GM21529 (cell line): ENCODE measurements around the gene PRRT1B.
A peak's percentile ranks its signal among the peaks of the same experiment; 100 is the strongest.

Experiments used
- ATAC-seq: cut with Tn5 transposase; IDR thresholded peaks from one replicate; pipeline ENCODE4 v1.9.1; 2021; ENCODE audit not compliant: unreplicated experiment

The PRRT1B gene

GRCh38 chr9:131522257-131523085 is 22.9 kb upstream of the PRRT1B start:
- no peak for ATAC-seq

DNA sequence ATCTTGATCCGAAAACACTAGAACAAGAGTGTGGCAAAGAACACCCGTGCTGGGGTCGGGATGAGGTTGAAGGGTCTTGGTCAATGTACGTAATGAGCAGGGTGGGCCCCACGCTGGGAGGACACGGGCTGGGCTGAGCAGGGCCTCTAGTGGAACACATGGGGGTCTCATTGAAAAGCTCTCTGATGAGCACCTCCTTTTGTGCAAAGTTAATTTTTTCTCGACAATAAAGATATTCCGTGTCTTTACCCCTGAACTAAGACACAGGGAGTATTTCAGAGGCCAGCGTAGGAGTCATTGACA is 22.3 kb upstream of the PRRT1B start:
- no peak for ATAC-seq

- no peak for ATAC-seq
Measured at GRCh38 chr9:131523451-131524435, 21.6 kb upstream of the PRRT1B start.

GRCh38 chr9:131524665-131525315 is 20.5 kb upstream of the PRRT1B start:
- ATAC-seq = no peak

- ATAC-seq = no peak
Measured at GRCh38 chr9:131525643-131526565, 19.4 kb upstream of the PRRT1B start.

GRCh38 chr9:131528186-131528585 is 17.1 kb upstream of the PRRT1B start:
- no peak for ATAC-seq

- ATAC-seq = no peak
Measured at GRCh38 chr9:131528886-131529505, 16.3 kb upstream of the PRRT1B start.

DNA sequence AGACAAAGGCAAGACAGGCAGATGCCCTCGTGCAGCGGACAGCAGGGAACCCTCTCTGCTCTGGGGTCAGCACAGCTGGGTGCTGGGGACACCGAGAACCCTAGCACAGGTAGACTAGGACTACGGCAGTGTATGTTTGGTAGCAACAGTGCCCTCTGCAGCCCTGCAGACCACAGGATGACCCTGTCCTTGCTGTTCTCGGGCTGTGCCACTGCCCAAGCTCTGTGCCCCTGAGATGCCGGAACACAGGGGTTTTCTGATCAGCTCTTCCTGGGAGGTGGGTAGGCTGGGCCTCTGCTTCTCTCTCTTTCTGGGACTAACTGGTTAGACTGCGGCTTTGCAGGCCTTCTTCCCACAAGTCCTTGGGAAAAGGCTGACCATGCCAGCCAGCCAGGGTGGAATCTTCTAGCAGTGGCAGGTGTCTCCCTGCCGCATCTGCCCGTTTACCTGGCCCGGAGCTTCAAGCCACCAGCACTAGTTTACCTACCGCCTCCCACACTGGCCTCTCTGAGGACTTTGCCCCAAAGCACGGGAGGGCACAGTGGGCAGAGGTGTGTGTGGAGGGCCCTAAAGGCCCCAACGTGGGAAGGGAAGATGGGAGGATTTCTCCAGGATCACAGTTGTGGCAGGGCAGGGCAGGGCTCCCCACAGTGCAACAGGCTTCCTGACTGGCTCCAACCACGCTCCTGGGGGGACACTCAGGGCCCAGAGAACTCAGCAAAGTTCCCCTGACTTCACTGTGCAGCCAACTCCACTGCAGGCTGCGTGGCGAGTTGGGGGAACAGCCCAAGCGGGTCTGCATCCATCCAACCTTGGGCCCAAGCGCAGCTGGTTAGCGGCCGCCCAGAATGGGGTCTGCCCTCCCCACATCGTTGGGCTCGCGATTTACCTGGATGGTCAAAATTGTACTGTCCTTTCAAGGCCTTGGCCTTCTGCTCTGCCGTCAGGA is 15.5 kb upstream of the PRRT1B start:
- ATAC-seq = no peak

DNA sequence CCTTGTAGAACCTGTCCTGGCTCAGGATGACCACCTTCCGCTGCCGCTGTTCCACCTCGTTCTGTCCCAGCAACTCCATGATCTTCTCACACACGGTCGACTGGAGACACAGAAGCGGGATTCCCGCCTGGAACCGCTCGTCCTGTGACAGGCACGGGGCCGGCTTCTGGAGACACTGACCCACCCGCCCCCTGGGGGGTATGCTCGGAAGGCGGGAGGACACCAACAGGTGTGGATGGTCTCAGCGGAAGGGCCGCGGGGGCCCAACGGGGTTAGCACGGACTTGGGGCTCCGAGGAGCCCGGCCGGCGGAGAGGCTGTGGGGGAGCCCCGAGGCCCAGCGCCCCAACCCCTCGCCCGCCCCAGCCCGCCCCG is 14.8 kb upstream of the PRRT1B start:
- peak; percentile 26 for ATAC-seq

- ATAC-seq = peak; percentile 80
Measured at GRCh38 chr9:131530920-131531832, 14.1 kb upstream of the PRRT1B start, which contains the start of gene UCK1. Gene UCK1, minus strand, starts transcription at chr9:131531263. Its CDS starts 89 bp downstream, at chr9:131531174.

- ATAC-seq = no peak
Measured at GRCh38 chr9:131534721-131535237, 10.5 kb upstream of the PRRT1B start.

- ATAC-seq = no peak
Measured at GRCh38 chr9:131537946-131538345, 7.4 kb upstream of the PRRT1B start.

DNA sequence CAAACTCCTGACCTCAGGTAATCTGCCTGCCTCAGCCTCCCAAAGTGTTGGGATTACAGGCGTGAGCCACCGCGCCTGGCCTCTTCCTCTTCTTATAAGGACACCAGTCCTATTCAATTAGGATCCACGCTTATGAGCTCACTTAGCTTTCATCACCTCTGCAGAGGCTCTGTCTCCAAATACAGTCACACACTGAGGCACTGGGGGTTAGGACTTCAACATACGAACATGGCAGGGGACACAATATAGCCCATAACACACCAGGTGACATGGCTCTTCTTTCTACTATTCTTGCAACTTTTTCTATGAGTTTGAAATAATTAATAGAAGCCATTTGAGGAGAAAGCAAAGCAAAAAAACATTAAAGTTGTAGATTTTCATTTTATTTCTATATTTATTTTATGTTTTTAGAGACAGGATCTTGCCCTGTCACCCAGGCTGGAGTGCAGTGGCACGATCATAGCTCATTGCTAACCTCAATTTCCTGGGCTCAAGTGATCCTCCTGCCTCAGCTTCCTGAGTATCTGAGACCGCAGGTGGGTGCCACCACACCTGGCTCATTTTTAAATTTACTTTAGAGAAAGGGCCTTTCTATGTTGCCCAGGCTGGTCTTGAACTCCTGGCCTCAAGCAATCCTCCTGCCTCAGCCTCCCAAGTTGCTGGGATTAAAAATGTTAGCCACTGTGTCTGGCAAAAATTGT is 6.0 kb upstream of the PRRT1B start:
- ATAC-seq = no peak

DNA sequence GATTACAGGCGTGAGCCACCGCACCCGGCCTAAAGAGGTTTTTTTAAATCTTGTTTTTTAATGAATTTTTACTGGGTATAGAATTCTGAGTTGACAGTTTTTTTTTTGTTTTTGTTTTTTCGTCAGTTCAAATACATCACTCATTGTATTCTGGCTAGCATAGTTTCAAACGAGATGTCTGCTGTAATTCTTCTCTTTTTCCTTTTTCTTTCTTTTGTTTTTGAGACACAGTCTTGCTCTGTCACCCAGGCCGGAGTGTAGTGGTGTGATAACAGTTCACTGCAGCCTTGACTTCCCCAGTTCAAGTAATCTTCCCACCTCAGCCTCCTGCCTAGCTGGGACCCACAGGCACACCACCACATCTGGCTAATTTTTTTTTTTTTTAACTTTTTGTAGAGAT is 2.2 kb upstream of the PRRT1B start:
- no peak for ATAC-seq

DNA sequence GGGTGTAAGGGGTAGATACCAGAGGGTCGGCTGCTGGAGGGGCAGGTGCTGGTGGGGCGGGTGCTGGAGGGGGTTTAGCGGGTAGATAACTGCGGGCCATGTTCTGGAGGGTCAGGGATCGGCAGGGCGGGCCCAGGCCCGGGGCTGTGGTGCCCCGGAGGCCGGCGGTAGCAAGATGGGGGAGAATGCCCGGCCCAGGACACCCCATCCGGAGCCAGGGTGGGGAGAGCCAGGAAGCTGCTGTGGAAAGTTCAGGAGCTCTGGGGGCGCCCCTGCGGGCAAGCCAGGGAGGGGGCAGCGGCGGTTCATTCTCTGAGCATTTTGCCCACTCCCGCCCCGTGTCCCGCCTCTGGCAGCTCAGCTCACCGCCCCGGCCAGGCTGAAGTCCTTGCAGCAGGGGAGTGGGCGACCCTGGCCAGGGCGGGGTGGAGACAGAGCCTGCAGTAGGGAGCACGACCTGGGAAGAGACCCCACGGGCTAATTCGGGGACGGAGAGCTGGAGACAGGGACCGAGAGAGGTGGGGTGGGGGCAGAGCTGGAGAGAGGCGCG is 538 bp downstream of the PRRT1B start:
- ATAC-seq = no peak

DNA sequence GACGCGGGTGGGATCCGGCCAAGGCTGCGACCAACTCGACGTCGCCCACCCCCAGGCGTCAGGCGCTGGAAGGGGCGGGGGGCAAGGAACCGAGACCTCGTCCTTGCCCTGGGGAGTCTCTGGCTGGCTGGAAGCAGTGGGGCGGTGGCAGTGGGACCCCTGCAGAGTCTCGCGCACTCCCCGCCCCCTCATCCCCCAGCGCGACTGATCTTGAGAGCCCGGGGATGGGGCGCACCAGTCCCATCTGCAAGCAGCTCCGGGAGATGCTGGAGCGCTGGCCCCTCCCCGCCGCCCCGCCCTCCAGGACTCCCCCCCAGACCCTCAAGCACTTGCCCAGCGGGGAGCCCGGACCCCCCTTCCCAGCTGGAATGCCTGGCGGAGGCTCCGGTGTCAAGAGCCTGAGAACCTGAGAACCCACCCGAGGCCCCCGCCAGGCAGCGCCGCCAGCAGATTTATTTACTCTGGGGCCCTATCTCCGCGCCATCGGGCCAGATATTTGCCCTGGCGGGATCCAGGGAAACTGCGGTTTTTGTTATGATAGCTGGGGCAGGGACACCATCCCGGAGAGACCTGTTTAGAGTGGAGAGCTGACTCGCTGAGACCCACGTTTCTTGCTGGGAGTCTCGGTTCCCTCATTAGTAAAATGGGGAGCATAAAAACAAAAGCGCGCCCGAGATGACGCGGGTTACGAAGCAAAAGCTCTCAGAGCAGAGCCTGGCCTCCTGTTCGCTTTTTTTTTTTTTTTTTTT is 1.2 kb downstream of the PRRT1B start:
- ATAC-seq = no peak
